Peyer's patch (tissue), 4 donors: ENCODE measurements around the gene FGF8. TPM values are rescaled to one million over a fixed set of nuclear protein-coding genes. Genes with fewer than 3 reads are reported as not detected.
A peak's percentile ranks its signal among the peaks of the same experiment; 100 is the strongest.

Experiments
- DNase-seq, 3 donors: peaks; one replicate each; pipeline ENCODE4 v3.0.0-alpha.2; 2017 to 2019
- H3K27ac ChIP-seq, 4 donors: fragments of 200-600 bp; sonication (generic); one replicate each; pipeline ENCODE4 v1.5.1; 2016 to 2019
- H3K27me3 ChIP-seq, 2 donors: fragments of 200-600 bp; sonication (generic); one replicate each; pipeline ENCODE4 v1.5.1; 2019
- H3K36me3 ChIP-seq, 3 donors: fragments of 200-600 bp; sonication (generic); one replicate each; pipeline ENCODE4 v1.5.1; 2016 to 2019
- H3K4me1 ChIP-seq, 4 donors: fragments of 200-600 bp; sonication (generic); one replicate each; pipeline ENCODE4 v1.5.1; 2016 to 2019
- H3K4me3 ChIP-seq, 4 donors: fragments of 200-600 bp; sonication (generic); 1 replicate in 3 of 4; 2 replicates in 1 of 4; pipeline ENCODE4 v1.5.1; 2016 to 2019; ENCODE audit warnings: mild to moderate bottlenecking in 1 of 4
- H3K9me3 ChIP-seq, 4 donors: fragments of 200-600 bp; sonication (generic); one replicate each; pipeline ENCODE4 v1.5.1; 2016 to 2019; ENCODE audit warnings: mild to moderate bottlenecking in 1 of 4
- POLR2A ChIP-seq, 2 donors: fragments of 450-650 bp; IDR thresholded peaks; one replicate each; pipeline ENCODE4 v1.5.1; 2017; ENCODE audit warnings: antibody characterized with exemption in 2 of 2, mild to moderate bottlenecking in 2 of 2, moderate library complexity in 2 of 2
- total RNA-seq, 4 donors: library from RNA; depleted of rRNA; stranded (reverse); fragments of >200 nt; gene quantifications; one replicate each; pipeline ENCODE4 v1.1.0, GENCODE V29; 2016
- TF ChIP-seq, protein P1 (sequence below), 6 experiments: fragments of 450-650 bp in 4 of 6; fragments of 200-600 bp in 2 of 6; sonication (generic) in 1 of 6; IDR thresholded peaks; one replicate each; pipeline ENCODE4 v1.5.1; 2017 to 2019; ENCODE audit warnings: antibody characterized with exemption in 6 of 6, mild to moderate bottlenecking in 3 of 6, moderate library complexity in 1 of 6

The FGF8 gene
- total RNA-seq, 4 donors from 2014 or later: not detected

DNA sequence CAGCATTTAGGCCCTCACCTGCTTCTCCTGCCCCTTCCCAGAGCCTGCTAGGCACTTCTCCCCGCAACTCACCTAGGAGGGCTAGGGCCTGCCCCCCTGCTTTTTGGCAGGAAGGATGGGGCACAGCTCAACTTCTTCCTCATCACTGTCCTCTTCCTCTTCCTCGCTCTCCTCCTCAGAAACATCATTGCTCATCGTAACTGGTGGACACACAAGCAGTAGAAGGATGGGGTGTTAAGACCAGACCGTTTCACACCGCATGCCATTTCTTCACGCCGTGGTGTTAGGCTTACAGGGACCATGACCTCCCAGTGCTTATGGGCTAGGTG is 5.7 kb upstream of the FGF8 start:
- no peak for TF ChIP-seq POLR2A (IDR thresholded peaks at IDR 0.05)
- H3K4me3 ChIP-seq: no peak overlapping the region
- H3K36me3 ChIP-seq: peaks cover 0 to 16% (median 0%) of the 10 kb centered on the region in 3 donors
- H3K9me3 ChIP-seq: no peaks in the 10 kb centered on the region
- DNase-seq: peak in 1 of 3 donors; percentile 43
- no peak overlapping the region for H3K27ac ChIP-seq
- H3K4me1 ChIP-seq: peaks cover 3 to 38% (median 16%) of the 10 kb centered on the region in 4 donors
- H3K27me3 ChIP-seq: peaks cover 0 to 10% of the 10 kb centered on the region in 2 donors

DNA sequence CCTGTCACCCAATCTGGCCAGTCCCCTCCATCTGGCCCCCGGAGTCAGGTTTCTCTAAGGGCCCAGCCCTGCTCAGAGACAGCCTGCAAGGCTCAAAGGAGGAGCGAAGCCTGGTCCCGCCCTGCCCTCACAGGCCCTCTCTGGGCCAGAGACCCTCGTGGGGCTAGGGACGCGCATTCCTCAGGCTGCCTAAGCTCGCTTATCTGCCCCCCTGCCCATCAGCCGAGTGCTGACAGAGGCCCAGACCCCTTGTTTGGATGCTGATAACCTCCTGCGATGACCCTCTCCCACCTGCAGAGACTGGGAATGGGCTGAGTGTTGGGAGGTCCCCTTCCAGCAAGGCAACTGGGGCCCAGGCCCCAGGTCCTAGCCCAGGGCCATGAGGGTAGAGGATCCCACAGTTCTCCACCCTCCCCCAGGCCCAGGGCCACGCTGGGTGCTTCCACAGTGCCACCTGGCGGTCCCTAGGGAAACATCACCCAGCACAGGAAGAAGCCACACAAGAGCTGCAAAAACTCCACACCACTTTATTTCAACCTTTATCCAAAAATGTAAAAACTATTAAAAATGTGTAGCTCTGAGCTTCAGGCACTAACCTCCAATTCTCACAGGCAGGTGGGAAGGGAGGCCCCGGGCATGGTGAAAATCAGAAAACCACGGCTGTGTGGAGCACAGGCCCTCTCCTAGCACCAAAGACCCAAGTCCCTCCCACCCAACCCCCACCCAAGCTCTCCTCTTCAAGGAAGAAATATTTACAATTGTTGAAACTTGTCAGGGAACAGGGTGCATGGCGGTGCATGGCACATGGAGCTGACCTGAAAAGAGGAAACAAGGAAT is 5.1 kb upstream of the FGF8 start:
- Histone ChIP-seq H3K27ac (no peak overlapping the region), H3K4me3 (no peak overlapping the region), H3K4me1 (peaks cover 3 to 44% (median 19%) of the 10 kb centered on the region in 4 donors), H3K27me3 (peaks cover 0 to 16% of the 10 kb centered on the region in 2 donors), H3K9me3 (no peaks in the 10 kb centered on the region), H3K36me3 (peaks cover 0 to 10% (median 0%) of the 10 kb centered on the region in 3 donors)
- DNase-seq: peak; percentile 38 to 80 (median 78)
- no peak for TF ChIP-seq POLR2A (IDR thresholded peaks at IDR 0.05)
- TF ChIP-seq, protein P1, sequence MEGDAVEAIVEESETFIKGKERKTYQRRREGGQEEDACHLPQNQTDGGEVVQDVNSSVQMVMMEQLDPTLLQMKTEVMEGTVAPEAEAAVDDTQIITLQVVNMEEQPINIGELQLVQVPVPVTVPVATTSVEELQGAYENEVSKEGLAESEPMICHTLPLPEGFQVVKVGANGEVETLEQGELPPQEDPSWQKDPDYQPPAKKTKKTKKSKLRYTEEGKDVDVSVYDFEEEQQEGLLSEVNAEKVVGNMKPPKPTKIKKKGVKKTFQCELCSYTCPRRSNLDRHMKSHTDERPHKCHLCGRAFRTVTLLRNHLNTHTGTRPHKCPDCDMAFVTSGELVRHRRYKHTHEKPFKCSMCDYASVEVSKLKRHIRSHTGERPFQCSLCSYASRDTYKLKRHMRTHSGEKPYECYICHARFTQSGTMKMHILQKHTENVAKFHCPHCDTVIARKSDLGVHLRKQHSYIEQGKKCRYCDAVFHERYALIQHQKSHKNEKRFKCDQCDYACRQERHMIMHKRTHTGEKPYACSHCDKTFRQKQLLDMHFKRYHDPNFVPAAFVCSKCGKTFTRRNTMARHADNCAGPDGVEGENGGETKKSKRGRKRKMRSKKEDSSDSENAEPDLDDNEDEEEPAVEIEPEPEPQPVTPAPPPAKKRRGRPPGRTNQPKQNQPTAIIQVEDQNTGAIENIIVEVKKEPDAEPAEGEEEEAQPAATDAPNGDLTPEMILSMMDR (IDR thresholded peaks at IDR 0.05): peak; percentile 63 to 94 (median 86)

DNA sequence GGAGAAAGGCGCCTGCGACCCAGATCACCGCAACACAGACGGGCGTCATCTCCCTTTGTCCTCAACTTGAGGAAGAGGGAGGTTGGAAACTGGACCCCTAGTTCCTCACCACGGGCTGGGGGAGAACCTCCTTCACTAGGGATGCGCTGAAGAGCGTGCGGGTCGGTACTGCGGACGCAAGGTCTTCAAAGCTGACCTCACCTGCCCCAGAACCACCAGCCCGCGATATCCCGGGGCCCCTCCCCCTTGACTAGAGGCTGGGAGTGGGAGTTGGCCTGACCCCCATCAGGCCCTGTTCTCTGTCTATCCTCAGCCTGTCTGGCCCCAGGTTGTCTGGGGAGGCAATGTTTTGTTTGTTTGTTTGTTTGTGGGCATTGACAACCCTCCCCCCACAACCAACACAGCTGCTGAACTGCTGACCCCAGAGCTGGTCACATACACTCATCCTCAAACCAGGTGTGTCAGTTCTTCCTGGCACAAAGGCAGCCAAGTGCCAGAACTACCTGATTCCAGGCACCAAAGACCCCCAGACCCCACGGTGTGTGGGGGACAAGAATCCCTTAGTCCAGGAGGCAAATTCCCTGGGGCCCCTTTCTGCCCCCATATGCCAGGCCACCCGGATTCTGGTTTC is 4.4 kb upstream of the FGF8 start:
- Histone ChIP-seq H3K4me3 (peak overlapping the region; percentile 28 to 56 (median 51)), H3K9me3 (no peaks in the 10 kb centered on the region), H3K27me3 (peaks cover 0 to 22% of the 10 kb centered on the region in 2 donors), H3K27ac (no peak overlapping the region), H3K36me3 (peaks cover 0 to 4% (median 0%) of the 10 kb centered on the region in 3 donors), H3K4me1 (peaks cover 3 to 48% (median 24%) of the 10 kb centered on the region in 4 donors)
- TF ChIP-seq, protein P1 (IDR thresholded peaks at IDR 0.05): no peak
- TF ChIP-seq POLR2A (IDR thresholded peaks at IDR 0.05): no peak
- peak in 1 of 3 donors; percentile 44 for DNase-seq

GRCh38 chr10:101779544-101780186 is 3.8 kb upstream of the FGF8 start:
- Histone ChIP-seq H3K27ac (no peak overlapping the region), H3K4me1 (peaks cover 3 to 55% (median 30%) of the 10 kb centered on the region in 4 donors), H3K4me3 (peak overlapping the region; percentile 28 to 56 (median 51)), H3K9me3 (no peaks in the 10 kb centered on the region), H3K36me3 (no peaks in the 10 kb centered on the region), H3K27me3 (peaks cover 0 to 28% of the 10 kb centered on the region in 2 donors)
- TF ChIP-seq POLR2A (IDR thresholded peaks at IDR 0.05): no peak
- TF ChIP-seq, protein P1 (IDR thresholded peaks at IDR 0.05): peak; percentile 47 to 95 (median 74)
- peak; percentile 81 to 92 (median 90) for DNase-seq

- TF ChIP-seq, protein P1 (IDR thresholded peaks at IDR 0.05): no peak
- no peak for TF ChIP-seq POLR2A (IDR thresholded peaks at IDR 0.05)
- Histone ChIP-seq H3K9me3 (no peaks in the 10 kb centered on the region), H3K36me3 (no peaks in the 10 kb centered on the region), H3K4me3 (peak overlapping the region; percentile 28 to 56 (median 51)), H3K4me1 (peaks cover 3 to 55% (median 30%) of the 10 kb centered on the region in 4 donors), H3K27ac (no peak overlapping the region), H3K27me3 (peaks cover 0 to 34% of the 10 kb centered on the region in 2 donors)
- peak; percentile 29 to 77 (median 75) for DNase-seq
Observed at GRCh38 chr10:101778781-101779543, 3.0 kb upstream of the FGF8 start.
